ENCODE measurements around the gene EDC3.

DNA sequence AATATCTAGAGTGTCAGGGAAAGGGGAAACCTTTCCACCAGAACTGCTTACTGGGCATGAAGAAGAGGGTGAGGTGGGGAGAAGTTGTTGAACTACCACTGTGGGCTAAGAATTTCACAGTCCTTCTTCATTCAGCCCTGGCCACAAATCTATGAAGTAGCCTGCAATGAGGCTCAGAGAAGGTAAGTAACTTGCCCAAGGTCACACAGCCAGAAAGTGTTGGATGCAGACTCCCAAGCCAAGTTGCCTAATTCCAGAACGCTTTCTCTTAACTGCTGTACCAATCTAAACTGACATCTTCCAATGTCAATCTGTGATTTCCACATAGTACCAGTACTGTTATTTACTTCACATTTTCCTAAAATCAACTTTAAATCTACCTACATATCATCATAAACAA is 27.4 kb upstream of the EDC3 start:
- TF ChIP-seq, protein P1, sequence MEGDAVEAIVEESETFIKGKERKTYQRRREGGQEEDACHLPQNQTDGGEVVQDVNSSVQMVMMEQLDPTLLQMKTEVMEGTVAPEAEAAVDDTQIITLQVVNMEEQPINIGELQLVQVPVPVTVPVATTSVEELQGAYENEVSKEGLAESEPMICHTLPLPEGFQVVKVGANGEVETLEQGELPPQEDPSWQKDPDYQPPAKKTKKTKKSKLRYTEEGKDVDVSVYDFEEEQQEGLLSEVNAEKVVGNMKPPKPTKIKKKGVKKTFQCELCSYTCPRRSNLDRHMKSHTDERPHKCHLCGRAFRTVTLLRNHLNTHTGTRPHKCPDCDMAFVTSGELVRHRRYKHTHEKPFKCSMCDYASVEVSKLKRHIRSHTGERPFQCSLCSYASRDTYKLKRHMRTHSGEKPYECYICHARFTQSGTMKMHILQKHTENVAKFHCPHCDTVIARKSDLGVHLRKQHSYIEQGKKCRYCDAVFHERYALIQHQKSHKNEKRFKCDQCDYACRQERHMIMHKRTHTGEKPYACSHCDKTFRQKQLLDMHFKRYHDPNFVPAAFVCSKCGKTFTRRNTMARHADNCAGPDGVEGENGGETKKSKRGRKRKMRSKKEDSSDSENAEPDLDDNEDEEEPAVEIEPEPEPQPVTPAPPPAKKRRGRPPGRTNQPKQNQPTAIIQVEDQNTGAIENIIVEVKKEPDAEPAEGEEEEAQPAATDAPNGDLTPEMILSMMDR (IDR thresholded peaks at IDR 0.05): no peak
- TF ChIP-seq POLR2A (IDR thresholded peaks at IDR 0.05): no peak
